Stimulated activated CD8-positive, alpha-beta memory T cell treated with anti-CD3 and anti-CD28 coated beads, Interleukin-7, amount 100 ng/mL, for 24 hours (primary cell): ENCODE data around the gene MED4.
"Not testable (repeated sequence)": the region's sequence is repeated elsewhere in the genome, so short reads cannot be mapped to it uniquely, and the experiment has no call there.

Experiments used
- DNase-seq: peaks from one replicate; pipeline ENCODE4 v3.0.0-alpha.2; 2020; ENCODE audit warnings: low read depth

Gene MED4

GRCh38 chr13:48093588-48093987 lies 1.3 kb downstream of the MED4 start:
- no peak for DNase-seq

GRCh38 chr13:48086272-48086671 lies 8.6 kb downstream of the MED4 start:
- DNase-seq = no peak

GRCh38 chr13:48081739-48082138 lies 13.2 kb downstream of the MED4 start:
- DNase-seq = no peak

GRCh38 chr13:48078251-48078656 lies 16.6 kb downstream of the MED4 start:
- no peak for DNase-seq

- DNase-seq = no peak
Observed at GRCh38 chr13:48074006-48074405, 20.9 kb downstream of the MED4 start.

GRCh38 chr13:48072787-48073186 lies 22.1 kb downstream of the MED4 start:
- no peak for DNase-seq

GRCh38 chr13:48072304-48072703 lies 22.6 kb downstream of the MED4 start:
- DNase-seq = no peak

- DNase-seq = no peak
Observed at GRCh38 chr13:48070942-48071341, 24.0 kb downstream of the MED4 start.

GRCh38 chr13:48069573-48069972 lies 25.3 kb downstream of the MED4 start:
- no peak for DNase-seq

- DNase-seq = no peak
Observed at GRCh38 chr13:48068952-48069351, 26.0 kb downstream of the MED4 start.

GRCh38 chr13:48068036-48068435 lies 26.9 kb downstream of the MED4 start:
- DNase-seq = no peak

- no peak for DNase-seq
Observed at GRCh38 chr13:48066310-48066989, 28.5 kb downstream of the MED4 start.

- not testable (repeated sequence) for DNase-seq
Observed at GRCh38 chr13:48059951-48060350, 35.0 kb downstream of the MED4 start.

GRCh38 chr13:48058536-48058935 lies 36.4 kb downstream of the MED4 start:
- DNase-seq = not testable (repeated sequence)

- DNase-seq = no peak
Observed at GRCh38 chr13:48055712-48056111, 39.2 kb downstream of the MED4 start.

- no peak for DNase-seq
Observed at GRCh38 chr13:48054601-48055000, 40.3 kb downstream of the MED4 start.

- DNase-seq = no peak
Observed at GRCh38 chr13:48050550-48050949, 44.4 kb downstream of the MED4 start.

- DNase-seq = no peak
Observed at GRCh38 chr13:48043789-48044503, 51.0 kb downstream of the MED4 start.

GRCh38 chr13:48042894-48043293 lies 52.0 kb downstream of the MED4 start:
- DNase-seq = no peak

GRCh38 chr13:48040896-48041295 lies 54.0 kb downstream of the MED4 start:
- no peak for DNase-seq

- DNase-seq = no peak
Observed at GRCh38 chr13:48040049-48040448, 54.9 kb downstream of the MED4 start.

- no peak for DNase-seq
Observed at GRCh38 chr13:48038761-48039160, 56.1 kb downstream of the MED4 start.

GRCh38 chr13:48037346-48038173 lies 57.3 kb downstream of the MED4 start, which contains the start of gene NUDT15:
NUDT15 (plus strand) TSS chr13:48037726; CDS start chr13:48037747, 21 bp downstream.
- peak; percentile 88 for DNase-seq
